Right renal cortex interstitium (tissue), 3 donors: ENCODE data around the gene NCAPG2. TPM values are rescaled to one million over a fixed set of nuclear protein-coding genes. Genes with fewer than 3 reads are reported as not detected.

Experiments used
- DNase-seq, 3 donors: peaks; one replicate each; pipeline ENCODE4 v3.0.0-alpha.2; 2013; ENCODE audit warnings: low read depth in 3 of 3, low spot score in 2 of 3
- polyA plus RNA-seq, 3 donors: library from polyadenylated mRNA; unstranded; fragments of 120-200 nt; gene quantifications; one replicate each; pipeline ENCODE4 v1.2.1, GENCODE V29; 2013; ENCODE audit not compliant: insufficient read length in 3 of 3

The NCAPG2 gene
- polyA plus RNA-seq, 3 donors, result 24.2 to 26.2 (median 25.7) TPM

- no peak for DNase-seq
These were observed 31.3 kb upstream of the NCAPG2 start for GRCh38 chr7:158735935-158736334.

DNA sequence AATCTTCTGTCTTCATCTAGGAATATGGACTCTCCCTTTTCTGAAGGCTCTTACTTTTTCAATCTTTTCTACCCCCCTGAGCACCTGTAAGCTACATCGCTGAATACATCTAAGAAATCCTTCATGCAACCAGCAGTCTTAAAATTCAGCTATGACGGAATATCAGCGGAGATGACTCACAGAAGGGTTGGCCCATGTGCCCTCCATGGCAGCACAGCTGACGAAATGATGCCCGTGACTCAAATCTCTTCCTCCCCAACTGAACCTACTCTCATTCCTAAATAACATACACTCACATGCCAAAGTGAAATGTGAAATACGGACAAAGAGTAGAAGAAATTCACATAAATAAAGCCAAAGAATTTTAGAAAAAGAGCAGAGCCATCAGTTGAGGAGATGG is 30.3 kb upstream of the NCAPG2 start:
- DNase-seq, result no peak

DNA sequence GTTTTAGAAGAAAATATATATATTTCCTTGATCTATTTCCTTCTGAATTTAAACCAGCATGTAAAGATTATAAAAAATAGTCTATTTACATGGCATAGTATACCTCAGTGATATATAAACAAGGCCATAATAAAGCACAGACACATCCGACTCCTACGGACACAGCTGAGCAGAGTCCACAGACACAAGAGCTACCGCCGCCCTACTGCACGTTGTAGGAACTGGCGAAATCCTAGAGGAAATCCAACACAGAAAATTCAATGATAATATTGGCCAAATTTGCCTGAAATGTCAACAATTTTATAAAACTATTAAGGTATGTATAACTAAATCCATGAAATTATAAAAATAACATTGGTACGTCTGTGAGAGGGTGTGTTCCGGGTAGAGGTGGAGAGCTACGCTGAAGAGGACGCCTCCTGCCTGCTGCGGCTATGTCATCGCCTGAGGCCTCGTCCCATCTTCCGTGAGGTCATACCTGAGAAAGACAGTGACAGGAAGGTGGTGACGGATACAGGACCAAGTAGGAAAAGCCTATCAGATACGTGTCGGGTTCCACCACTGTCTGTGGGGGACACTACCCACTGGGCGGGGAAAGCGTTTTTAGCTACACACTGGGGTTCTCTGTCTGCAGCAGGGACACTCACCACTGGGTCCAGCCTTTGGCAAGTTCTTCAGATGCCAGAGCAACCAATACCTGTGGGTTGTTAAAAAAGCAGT is 29.3 kb upstream of the NCAPG2 start:
- no peak for DNase-seq

- no peak for DNase-seq
These were observed 28.6 kb upstream of the NCAPG2 start for GRCh38 chr7:158733220-158733519.

GRCh38 chr7:158732494-158733219 is 28.1 kb upstream of the NCAPG2 start:
- DNase-seq, result no peak

GRCh38 chr7:158731761-158732160 is 27.2 kb upstream of the NCAPG2 start:
- no peak for DNase-seq

DNA sequence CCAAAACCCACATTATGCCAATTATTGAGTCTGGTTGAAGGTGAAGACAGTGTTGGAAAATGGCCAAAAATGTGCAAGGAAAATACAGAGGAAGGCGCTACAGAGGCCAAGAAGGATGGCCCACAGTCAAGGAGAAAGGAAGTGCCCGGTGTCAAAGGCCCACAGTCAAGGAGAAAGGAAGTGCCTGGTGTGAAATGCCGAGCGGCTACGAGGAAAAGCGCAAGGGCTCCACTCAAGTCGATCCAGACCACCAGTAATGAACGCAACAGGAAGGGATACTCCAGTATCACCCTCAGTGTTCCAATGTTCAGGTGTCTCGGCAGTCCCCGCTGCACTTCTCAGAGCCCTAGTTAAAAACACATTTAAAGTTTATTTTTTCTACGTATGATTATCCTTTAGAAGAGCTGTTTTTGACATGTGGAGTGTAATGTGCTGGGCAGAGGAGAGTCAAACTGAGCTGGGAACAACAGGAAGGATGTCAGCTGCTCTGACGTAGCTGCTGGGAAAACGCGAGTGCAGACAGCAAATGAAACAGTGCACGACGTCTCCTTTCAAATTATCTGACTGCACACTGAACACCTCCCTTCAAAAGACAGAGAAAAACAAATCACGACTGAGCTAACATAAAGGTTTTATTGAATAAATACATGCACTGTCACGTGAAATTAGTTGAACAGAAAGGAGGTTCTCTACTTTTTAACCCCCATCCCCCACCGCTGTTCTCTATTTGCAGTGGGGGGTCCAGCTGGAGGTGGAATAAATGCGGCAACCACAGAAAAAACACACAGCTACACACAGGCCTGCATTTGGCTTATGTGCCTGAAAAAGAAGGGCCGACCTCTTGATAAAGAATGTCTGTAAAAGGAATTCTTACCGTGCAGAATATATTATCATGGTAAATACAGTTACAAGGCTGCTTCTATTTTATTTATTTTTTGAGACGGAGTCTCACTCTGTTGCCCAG is 26.1 kb upstream of the NCAPG2 start:
- no peak for DNase-seq

DNA sequence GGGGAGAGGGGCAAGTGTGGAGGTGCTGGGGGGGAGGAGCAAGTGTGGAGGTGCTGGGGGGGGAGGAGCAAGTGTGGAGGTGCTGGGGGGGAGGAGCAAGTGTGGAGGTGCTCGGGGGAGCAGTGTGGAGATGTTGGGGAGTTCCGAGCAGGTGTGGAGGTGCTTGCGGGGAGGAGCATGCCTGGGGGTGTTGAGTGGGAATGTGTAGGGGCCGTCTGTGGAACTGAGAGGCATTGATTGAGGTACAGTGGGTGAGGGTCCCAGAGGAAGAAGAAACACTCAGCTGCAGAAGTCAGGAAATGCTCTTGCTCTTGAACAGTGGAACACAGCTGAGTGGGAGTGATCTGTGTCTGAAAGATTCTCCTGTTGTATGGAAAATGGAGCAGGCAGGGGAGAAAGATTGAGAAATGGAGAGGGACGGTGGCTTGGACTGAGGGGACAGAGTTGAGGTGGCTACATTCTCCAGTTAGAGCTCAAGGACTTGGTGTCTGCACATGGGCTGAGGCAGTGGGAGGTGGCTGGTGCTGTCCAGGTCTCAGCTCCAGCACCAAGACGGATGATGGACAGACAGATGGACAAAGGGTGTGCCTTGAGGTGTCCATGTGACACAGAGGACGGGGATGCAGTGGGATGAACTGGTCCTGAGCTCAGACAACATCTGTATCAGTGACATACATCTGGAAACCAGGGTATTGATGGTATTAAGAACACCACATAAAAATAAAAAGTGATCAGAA is 25.2 kb upstream of the NCAPG2 start:
- DNase-seq, result no peak

DNA sequence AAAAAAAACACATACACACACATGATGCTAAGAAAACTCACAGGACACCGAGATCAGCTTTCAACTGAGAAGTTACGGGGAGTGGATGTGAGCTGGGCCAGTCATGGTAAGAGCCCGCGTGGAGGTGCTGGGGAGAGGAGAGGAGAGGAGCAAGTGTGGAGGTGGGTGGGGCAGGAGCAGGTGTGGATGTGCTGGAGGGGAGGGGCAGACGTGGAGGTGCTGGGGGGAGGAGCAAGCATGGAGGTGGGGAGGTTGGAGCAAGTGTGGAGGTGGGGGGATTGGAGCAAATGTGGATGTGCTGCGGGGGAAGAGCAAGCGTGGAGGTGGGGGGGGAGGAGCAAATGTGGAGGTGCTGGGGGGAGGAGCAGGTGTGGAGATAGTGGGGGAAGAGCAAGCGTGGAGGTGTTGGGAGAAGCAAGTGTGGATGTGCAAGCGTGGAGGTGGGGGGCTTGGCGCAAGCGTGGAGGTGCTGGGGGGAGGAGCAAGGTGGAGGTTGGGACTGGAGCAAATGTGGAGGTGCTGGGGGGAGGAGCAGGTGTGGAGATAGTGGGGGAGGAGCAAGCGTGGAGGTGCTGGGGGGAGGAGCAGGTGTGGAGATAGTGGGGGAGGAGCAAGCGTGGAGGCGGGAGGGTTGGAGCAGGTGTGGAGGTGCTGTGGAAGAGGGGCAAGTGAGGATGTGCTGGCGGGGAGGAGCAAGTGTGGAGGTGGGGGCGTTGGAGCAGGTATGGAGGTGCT is 24.5 kb upstream of the NCAPG2 start:
- no peak for DNase-seq

- DNase-seq, result no peak
These were observed 23.1 kb upstream of the NCAPG2 start for GRCh38 chr7:158727690-158728089.

DNA sequence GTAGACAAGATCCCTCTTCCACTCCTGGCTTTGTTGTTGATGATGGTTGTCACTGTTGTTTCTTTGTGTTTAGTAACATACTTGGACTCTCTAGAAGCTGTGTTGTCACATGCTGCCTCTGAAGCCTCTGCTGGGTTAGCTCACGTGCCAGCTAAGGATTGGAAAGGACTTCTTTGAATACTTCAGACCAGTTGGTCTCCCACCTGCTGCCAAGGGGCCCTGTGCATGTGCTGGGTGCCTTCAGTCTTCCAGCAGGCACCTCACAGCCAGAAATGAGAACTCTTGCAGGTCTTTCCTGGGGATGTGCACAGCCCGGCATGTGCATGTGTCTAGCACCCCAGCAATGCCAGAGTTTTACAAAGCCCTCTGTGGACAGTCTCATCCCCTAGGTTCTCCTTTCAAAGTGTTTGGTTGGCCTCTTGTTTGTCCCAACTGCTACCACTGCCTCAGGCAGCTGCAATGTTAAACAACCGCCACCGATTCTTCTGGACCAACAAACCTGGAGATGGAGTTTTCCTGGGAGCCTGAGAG is 21.7 kb upstream of the NCAPG2 start:
- no peak for DNase-seq

- no peak for DNase-seq
These were observed 20.8 kb upstream of the NCAPG2 start for GRCh38 chr7:158725506-158725800.

DNA sequence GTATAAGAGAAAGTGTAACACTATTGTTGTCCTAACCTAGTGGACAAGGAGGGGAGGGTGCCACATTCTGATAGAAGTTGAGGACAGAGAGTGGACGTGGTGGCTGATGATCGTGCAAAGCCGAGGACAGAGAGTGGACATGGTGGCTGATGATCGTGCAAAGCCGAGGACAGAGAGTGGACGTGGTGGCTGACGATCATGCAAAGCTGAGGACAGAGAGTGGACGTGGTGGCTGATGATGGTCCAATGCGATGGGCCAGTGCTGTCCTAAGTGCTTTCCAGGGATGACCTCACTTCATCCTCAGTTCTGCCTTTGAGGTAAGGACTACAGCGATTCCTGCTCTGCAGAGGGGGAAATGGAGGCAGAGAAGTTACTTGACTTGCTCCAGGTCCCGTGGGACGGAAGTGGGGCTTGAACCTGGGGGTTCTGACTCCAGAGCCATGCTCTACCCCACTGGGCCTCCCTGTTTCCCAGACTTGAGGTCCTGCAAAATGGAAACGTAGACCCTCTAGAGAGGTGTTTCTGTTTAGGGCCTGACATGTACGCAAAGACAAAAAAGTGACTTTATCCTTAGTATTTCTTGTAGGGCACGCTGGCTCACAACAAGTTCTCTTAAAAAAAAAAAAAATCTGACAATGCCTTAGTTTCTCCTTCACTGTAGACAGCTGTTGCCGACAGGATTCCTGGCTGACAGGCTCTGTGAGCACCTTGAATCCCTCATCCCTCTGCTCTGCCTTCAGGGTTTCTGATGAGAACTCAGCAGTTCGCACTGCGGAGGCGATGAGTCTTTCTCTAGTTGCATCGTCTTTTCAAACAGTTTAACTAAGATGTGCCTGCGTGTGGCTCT is 20.3 kb upstream of the NCAPG2 start:
- no peak for DNase-seq

- DNase-seq, result no peak
These were observed 19.2 kb upstream of the NCAPG2 start for GRCh38 chr7:158723714-158724385.

- no peak for DNase-seq
These were observed 18.7 kb upstream of the NCAPG2 start for GRCh38 chr7:158723266-158723665.

- no peak for DNase-seq
These were observed 18.1 kb upstream of the NCAPG2 start for GRCh38 chr7:158722574-158723237.

GRCh38 chr7:158720112-158720511 is 15.5 kb upstream of the NCAPG2 start:
- no peak for DNase-seq

- no peak for DNase-seq
These were observed 12.2 kb upstream of the NCAPG2 start for GRCh38 chr7:158716802-158717201.
